Stimulated activated CD4-positive, alpha-beta T cell treated with anti-CD3 and anti-CD28 coated beads, Interleukin-12 subunit alpha, Interleukin-12 subunit beta, amount 100 ng/mL, for 24 hours (primary cell): ENCODE data around the gene ITGA3.
A peak's percentile ranks its signal among the peaks of the same experiment; 100 is the strongest.
"Not testable (repeated sequence)": the region's sequence is repeated elsewhere in the genome, so short reads cannot be mapped to it uniquely, and the experiment has no call there.

Experiments used
- DNase-seq, 2 experiments: peaks; one replicate each; pipeline ENCODE4 v3.0.0-alpha.2; 2020; ENCODE audit warnings: low read depth in 2 of 2

The ITGA3 gene

DNA sequence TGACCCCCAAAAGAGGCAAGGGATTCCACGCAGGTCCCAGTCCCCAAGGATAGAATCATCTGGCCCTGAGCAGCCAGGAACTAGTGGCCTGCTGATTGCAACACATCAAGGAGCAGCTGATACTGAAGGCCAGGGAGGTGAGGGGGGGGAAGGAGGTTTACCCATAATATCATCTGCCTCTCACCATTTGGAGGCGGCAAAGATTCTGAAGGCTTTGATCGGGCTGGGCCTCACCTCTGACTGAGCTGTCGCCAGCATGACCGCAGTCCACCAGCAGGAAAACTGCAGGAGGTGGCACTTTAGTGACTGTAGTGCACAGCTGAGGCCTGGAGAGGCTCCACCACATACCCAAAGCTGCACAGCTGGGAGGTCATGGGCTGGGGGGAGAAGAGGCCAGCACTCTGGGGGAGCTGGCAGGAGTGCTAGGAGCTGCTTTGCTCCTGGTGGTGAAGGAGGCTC is 20.5 kb upstream of the ITGA3 start:
- no peak for DNase-seq

DNA sequence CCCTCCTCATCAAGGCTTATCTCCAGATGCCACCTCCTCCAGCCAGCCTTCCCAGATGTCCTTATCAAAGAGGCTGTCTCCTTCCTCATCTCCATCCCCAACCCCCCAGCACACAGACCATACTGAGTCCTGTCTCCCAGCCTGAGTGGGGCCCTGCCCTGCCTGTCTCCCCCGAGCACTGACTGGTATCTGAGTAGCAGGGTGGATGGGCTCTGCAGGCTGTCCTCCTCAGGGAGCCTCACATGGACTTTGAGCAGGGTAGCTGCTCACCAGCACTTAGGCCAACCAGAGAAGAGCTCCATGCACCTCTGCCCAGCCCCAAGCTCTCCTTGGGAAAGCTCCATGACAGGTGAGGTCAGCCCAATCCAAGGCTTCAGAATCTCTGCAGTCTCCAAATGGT is 20.0 kb upstream of the ITGA3 start:
- no peak for DNase-seq

DNA sequence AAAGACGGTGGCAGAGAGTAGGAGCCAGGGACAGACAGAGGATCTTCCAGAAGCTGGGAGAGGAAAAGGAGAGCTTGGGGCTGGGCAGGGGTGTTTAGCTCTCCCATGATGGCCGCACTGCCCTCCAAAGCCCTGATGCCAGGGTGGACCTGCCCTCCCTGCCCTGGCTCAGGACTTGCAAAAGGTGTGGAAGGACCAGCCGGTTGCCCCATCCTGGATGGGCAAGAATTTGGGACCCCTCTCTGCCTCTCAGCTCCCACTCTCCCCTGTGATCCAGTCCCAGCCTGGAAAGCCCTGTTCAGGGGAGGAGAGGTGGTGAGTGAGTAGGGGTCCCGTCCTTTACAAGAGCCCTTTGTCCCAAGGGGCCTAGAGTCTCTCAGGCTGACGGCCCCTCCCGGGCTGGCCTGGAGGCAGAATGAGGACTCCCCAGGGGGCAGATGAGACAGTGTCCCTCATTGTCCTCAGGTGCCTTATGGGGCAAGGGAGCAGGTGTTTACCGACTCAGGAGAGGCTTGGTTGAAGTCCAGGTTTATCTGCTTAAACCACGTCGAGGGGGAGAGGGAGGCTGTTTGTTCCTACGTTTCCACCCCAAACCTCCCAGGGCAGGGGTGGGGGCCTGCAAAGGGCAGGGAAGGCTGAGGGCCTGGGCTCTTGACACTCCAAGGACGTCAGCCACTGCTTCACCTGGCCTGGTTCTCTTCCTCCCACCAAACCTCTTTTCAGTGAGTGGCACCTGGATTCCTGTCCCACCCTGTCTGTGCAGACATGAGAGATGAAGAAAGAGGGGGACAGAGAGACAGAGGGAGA is 19.3 kb upstream of the ITGA3 start:
- DNase-seq = no peak

DNA sequence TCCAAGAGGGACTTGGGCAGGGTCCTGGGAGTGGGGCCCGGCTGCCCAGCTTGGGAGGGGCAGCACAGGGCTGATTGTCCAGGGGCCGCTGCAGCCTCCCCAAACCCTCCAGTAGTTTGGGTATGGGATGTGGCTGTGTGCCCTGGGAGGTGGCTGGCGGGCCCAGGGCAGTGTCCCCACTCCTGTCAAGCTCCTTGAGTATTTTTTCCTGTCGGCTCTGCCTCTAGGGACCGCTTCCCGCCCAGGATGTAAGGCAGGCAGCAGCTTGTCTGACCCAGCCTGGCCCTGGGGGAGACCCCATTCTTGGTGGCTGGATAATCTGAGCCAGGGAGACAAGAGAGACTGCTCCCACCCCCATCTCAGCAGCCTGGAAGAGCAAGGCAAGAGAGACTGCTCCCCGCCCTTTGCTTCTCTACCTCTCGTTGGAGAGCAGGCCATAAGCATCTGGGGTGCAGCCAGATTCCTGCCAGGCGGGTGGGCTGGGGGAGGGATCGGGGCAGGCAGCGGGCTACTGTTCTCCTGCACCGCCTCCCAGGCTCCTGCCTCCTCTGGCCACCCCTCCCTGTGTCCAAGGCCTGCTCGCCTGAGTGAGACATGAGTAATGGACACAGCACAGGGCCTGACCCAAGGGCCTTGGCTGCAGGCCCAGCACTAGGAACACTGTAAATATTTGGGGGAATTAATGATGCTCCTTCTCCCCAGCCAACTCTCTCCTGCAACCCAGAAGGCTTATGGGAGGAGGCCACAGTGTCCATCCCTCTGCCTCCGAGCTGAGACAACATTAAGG is 18.4 kb upstream of the ITGA3 start:
- no peak for DNase-seq

DNA sequence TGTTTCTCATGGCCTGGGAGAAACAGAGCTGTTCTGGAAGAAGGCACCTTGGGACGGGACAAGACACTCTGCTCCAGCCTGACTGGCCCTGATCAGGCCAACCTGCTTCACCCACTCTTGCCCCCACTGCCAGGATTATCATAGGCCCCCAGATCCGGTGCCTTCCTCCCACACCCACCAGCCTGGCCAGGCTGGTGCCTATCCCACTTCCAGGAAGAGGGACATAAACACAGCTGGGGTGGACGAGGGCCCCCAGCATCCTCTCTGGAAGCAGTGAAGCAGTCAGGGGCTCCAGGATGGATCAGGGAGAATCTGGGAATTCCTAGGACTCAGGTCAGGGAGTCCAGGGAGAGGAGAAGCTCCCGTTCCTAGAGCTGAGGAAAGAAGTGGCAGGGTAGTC is 16.9 kb upstream of the ITGA3 start:
- no peak for DNase-seq

DNA sequence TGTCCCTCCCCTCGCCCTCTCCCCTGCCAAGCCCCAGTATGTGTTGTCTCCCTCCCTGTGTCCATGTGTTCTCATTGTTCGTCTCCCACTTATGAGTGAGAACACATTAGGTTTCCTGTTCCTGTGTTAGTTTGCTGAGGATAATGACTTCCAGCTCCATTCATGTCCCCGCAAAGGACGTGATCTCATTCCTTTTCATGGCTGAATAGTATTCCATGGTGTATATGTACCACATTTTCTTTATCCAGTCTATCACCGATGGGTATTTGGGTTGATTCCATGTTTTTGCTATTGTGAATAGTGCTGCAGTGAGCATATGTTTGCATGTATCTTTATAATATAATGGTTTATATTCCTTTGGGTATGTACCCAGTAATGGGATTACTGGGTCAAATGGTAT is 15.4 kb upstream of the ITGA3 start:
- not testable (repeated sequence) for DNase-seq

DNA sequence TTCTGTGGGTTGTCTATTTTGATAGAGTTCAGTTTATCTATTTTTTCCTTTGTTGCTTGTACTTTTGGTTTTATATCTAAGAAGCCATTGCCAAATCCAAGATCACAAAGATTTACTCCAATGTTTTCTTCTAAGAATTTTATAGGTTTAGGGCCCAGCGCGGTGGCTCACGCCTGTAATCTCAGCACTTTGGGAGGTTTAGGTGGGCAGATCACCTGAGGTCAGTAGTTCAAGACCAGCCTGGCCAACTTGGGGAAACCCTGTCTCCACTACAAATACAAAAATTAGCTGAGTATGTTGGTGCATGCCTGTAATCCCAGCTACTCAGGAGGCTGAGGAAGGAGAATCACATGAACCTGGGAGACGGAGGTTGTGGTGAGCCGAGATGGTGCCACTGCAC is 13.7 kb upstream of the ITGA3 start:
- DNase-seq = no peak

DNA sequence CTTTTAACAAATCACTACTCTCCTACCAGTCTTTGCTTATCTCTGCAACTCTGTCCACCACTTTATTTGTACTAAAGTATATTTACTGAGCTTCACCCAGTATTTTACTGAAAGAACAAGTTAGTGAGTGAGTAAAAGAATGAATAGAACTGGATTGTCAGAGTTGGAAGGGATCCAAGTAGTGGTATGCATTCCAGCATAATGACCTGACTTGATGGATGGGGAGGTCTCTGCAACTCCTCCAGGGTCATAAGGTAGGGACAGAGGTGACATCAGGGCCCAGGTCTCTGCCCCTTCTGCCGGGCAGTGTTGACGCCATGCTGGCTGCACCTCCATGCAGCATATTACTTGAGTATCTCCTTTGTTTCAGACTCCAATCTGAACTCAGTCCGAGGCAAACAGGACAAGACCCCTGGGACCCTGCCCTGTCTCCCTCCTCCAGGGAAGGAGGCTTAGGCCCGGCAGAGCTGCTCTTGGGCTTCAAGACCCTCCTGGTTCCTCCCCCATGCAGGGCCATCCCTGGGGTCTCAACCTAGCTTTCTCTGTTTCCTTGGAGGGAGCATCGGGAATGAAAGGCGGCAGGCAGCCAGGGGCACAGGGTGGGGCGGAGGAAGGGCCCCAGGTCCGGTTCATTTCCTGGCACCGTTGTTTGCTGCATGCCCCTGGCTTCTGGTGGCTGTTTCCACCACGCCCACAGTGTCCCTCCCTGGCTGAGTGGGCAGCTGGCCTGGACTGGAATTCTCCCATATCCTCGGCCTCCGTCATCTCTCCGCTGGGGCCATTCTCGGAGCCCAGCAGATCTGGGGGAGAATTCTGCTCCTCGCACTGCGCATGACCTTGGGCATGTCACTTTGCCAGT is 12.4 kb upstream of the ITGA3 start:
- no peak for DNase-seq

DNA sequence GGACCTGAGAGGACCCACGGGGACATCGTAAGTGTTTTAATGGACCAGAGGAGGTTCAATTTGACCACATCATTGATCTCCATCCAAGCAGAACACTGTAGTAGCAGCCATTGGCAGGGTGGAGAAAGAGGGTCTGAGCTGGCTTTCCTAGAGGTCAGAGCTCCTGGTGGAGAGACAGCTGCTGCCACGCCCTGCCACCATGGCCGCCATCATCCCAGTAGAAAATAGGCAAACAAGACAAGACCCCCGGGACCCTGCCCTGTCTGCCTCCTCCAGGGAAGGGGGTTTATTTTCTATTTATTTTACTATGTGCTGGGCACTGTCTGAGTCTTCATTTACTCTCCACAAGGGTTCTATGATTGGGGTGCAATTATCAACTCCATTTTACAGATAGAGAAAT is 11.4 kb upstream of the ITGA3 start:
- no peak for DNase-seq

DNA sequence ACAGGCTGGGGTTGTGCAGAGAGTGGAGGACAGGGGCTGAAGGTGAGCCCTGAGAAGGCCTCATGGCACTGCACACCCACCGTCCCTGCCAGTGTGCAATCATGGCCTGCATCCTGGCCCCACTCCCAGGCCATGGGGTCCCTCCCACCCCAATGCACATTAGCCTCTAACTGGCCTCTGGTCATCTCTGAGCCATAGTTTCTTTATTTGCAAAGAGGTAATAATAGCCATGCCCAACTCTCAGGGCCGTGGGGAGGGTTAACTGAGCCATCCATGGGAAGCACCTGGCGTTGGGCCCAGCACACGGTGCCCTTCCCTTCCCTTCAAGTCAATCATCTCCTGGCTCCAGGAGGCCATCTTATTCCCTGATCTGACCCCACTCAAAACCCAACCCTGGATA is 10.8 kb upstream of the ITGA3 start:
- DNase-seq = no peak

DNA sequence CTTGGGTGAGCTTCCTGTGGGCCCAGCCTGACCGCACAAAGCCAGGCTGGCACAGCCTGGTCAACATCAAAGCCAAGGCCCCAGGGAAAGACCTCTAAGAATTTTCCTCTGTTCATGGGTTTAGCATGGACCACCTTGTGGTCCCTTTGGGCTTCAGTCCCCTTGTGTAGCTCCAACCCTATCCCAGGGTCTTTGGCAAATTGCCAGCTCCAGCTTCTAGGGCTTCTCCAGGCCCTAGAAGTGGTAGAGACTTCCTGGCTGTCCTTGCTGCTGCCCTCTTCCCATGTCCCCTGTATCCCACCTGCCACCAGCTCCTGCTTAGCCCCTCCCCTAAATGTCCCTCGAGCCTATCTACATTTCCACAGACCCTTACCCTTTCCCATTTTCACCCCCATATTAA is 9.7 kb upstream of the ITGA3 start:
- DNase-seq = no peak

DNA sequence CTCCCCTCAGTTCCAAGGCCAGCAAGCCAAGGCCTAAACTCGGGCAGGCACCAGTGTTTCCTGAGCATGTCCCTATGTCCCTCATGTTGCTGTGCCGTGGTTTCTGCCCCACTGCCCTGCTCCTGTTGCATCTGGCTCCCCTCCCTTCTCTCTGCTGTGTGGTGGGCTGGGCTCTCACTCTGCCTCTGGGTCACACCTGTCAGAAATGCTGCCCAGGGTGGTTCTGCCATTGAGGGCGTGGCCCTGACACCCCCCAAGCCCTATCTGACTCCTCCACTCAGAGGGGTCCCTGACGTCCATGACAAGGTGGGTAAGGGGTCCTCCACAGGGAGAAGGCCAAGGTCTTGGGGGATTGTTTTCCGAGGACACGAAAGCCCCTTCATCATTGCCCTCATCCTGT is 9.2 kb upstream of the ITGA3 start:
- no peak for DNase-seq

DNA sequence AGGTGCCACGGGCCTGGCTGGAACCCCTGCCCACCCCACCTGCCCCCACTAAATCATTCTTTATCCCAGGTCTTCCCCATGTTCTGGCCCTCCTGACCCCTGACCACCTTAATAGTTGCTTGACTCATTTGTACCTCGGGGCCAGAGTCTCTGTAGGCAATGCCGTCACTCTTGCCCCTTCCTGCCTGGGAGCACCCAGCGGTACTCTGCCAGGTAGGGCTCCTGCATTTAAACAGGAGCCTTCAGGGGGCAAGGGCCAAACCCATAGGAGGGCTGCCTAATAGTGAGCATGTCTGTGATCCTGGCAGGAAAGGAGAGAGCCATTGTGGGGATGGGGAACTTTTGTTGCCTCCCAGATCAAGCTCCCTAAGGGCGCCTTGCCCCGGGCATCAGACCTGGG is 8.8 kb upstream of the ITGA3 start:
- DNase-seq = no peak

DNA sequence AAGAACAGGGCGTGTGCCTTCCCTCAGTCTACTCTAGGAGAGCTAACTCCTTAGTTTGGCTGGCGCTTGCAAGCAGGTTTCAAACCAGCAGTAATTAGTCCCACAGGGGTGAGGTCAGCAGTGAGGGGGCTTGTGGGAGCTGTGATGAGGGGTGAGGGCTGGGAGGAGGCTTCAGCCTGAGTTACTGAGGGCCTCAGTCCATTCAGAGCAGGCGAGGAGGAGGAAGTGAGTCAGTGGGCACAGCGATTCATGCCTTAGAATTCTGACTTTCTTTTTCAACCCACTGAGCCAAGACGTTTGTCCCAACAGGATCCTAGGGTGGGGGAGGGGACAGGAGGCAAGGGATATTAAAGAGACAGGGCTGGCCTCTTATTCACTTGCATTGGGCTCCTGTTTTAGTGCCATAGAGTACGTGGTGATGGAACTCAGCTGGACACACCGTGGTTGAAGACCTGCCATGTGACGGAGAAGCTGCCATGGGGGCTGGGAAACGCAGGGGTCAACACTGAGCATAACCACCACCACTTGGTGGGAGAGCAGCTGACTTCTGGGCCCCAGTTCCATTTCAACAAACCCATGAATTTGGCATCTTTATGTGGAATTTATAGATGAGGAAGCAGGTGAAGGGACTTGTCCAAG is 8.3 kb upstream of the ITGA3 start:
- DNase-seq = peak in 1 of 2 experiments; percentile 28

DNA sequence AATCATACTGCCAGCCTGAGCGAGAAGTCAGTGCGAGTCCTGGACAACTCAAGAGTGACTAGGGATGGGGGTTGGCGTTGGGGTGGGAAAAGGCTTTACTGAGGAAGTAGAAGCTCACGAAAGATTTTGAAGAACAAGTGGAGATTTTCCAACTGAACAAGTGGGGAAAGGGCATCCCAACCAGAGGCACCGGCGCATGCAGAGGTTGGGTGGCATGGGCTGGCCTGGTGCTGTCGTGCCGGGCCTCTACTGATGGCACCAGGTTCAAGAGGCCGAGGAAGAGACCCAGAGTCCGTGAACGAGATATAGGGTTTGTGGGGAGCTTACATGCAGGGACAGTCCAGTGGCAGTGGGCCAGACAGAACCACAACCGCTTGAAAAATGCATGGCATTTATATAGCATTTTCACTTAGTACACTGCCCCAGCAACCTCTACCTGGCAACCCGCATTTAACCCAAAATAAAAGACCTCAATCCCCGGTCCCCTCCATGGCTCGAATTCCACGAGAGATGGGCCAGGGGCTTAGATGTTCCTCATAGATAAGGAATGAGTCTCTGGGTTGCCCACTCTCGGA is 7.7 kb upstream of the ITGA3 start:
- no peak for DNase-seq

DNA sequence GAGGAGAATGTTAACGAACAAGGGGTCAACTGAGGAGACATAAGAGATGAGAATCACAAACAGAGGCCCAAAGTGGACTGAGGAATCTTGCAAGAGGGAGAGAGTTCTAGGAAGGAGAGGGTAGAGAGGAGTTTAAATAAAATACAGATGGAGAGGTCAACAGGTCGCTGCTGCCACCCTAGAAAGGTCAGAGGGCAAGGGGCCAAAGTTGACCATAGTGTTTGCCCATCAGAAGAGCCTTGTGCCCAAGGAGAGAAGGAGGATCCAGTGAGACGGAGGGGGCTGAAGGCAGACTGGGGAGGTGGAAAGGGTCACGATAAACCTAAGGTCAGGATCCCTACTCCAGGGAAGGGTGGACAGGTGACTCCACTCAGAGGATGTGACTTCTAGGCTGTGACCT is 6.9 kb upstream of the ITGA3 start:
- no peak for DNase-seq

DNA sequence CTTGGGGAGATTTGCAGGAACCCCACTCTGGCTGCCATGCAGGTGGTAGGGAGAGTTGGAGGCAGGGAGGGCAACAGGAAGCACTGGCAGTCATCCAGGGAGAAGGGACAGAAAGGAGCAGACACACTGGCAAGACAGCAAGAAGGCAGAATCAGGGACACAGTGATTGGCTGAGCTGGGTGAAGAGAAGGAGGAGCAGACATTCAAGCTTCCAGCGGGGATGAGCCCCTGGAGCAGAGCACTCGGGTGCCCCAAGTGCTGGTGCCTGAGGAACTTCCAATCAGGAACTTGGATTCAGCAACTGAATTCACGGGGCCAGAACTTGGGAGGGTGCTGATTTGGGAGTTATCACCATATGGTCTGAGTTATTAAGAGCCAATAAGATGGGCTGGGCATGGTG is 6.3 kb upstream of the ITGA3 start:
- no peak for DNase-seq

DNA sequence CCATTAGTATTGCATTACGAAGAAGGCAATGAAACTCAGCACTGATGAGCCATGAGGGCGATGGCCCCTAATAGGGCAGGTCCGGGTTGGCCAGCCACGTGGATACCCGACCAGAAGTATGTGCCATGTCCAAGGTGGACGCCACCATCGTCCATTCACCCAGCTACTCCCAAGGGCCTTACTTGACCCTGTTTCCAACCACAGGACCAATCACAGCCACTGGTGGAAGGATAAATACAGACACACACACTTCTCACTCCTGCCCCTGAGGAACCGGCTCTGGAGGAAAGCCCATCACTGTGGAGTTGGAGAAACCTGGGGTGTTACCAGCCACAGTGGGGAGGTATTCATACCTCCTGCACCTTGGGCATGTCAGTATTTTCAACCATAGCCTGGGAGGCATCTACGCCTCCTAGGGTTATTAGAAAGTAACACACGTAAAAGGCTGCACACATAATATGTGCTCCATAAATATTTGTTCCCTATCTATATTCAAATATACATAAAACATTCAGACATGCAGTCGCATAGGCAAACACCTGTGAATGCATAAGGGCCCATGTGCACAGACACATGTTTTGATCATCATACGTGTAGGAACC is 5.4 kb upstream of the ITGA3 start:
- no peak for DNase-seq

DNA sequence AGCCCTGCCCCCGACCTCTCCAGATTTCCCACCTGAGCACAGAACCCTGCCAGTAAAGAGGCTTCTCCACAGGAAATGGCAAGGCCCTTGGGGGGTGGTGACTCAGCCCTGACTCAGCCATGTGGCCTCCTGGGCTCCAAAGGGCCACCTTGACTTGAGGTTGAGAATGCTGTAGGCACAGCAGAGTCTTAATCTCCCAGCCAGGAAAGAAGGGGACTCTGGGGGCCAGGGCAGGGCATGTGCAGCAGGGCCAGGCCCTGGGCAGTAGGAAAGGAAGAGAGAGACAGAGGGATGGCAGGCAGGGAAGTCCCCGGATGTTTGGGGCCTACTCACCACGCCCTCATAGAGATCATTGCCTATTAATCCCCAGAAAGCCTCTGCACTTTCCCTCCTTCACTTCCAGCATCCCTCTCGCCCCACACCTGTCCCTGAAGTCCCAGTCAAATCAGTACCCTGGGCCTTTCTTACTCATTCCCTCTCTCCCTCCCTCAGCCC is 4.8 kb upstream of the ITGA3 start:
- DNase-seq = peak; percentile 49 to 82

DNA sequence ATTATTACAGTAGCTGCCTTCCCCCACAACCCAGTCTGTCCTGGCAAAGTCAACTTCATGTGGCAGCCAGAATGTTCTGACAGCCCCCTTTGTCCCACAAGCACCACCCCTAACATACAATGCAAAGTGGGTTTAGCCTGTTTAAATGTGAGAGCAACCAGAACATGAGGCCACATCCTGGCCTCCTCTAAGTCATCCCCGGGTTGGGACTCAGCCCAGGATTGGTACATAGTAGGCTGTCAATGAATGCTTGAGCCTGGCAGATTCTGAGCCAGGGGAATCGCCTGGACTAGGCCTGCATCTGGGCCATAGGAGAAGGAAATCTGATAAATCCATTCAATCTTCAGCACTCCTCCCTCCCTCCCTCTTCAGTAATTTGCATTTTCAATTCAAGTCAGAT is 4.3 kb upstream of the ITGA3 start:
- no peak for DNase-seq

DNA sequence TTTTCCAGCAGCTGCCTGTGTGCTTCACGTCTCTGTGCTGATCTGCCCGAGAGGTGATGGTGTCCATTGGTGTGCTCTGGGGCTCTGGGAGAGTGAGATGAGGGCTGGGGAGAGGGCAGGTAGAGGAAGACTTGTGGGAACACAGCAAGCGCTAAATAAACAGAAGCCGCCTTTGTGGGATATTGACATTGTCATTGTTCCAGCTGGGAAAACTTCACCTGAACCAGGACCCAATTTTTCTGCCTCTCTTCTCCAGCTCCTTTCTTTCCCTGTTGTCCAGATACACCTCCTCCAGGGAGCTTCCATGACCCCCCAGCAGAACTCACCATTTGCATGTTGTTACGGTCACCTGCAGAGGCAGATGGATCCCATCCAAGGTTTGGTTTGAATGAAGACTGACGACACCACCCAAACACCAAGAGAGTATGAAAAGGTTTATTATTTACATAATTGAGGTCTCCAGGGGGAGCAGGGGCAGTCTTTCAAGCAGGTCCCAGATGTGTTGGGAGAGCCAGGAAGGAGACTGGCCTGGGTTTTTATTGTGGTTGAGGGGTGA is 3.6 kb upstream of the ITGA3 start:
- DNase-seq = no peak
